HCT116 (cell line): ENCODE measurements around the gene WDR33. TPM values are rescaled to one million over a fixed set of nuclear protein-coding genes. Genes with fewer than 3 reads are reported as not detected.
A peak's percentile ranks its signal among the peaks of the same experiment; 100 is the strongest.

Source experiments
- CBX3 ChIP-seq: IDR thresholded peaks from 2 replicates; pipeline ENCODE4 v1.6.1; 2012; ENCODE audit warnings: low read depth
- CEBPB ChIP-seq: IDR thresholded peaks from 2 replicates; pipeline ENCODE4 v1.6.1; 2012; ENCODE audit warnings: low read depth
- EGR1 ChIP-seq: IDR thresholded peaks from 2 replicates; pipeline ENCODE4 v1.6.1; 2012; ENCODE audit warnings: low read depth
- EZH2 ChIP-seq: fragments of 200-600 bp; sonication (generic); IDR thresholded peaks from 2 replicates; pipeline ENCODE4 v1.6.1; 2017; ENCODE audit warnings: antibody characterized with exemption, mixed run types
- EZH2phosphoT487 ChIP-seq: fragments of 200-600 bp; IDR thresholded peaks from 2 replicates; pipeline ENCODE4 v1.6.1; 2018; ENCODE audit warnings: antibody characterized with exemption, borderline replicate concordance
- FOSL1 ChIP-seq: IDR thresholded peaks from 2 replicates; pipeline ENCODE4 v1.6.1; 2012; ENCODE audit warnings: low read depth
- JUND ChIP-seq: IDR thresholded peaks from 2 replicates; pipeline ENCODE4 v1.6.1; 2012
- MAX ChIP-seq: IDR thresholded peaks from 2 replicates; pipeline ENCODE4 v1.6.1; 2012
- POLR2A ChIP-seq: IDR thresholded peaks from 2 replicates; pipeline ENCODE4 v1.7.0; 2011; ENCODE audit warnings: borderline replicate concordance; ENCODE audit not compliant: insufficient read depth, insufficient read length; ENCODE audit errors: extremely low read depth
- RAD21 ChIP-seq: IDR thresholded peaks from 2 replicates; pipeline ENCODE4 v1.6.1; 2012; ENCODE audit warnings: low read depth, mild to moderate bottlenecking
- SIN3A ChIP-seq: IDR thresholded peaks from 2 replicates; pipeline ENCODE4 v1.6.1; 2012; ENCODE audit warnings: low read depth
- SP1 ChIP-seq: IDR thresholded peaks from 2 replicates; pipeline ENCODE4 v1.6.1; 2012; ENCODE audit warnings: low read depth
- SRF ChIP-seq: IDR thresholded peaks from 2 replicates; pipeline ENCODE4 v1.6.1; 2012; ENCODE audit warnings: low read depth
- TCF7L2 ChIP-seq: IDR thresholded peaks from 2 replicates; pipeline ENCODE4 v1.7.0; 2011; ENCODE audit warnings: borderline replicate concordance, inconsistent platforms; ENCODE audit not compliant: insufficient read depth, insufficient read length; ENCODE audit errors: extremely low read depth
- YY1 ChIP-seq: IDR thresholded peaks from 2 replicates; pipeline ENCODE4 v1.6.1; 2011; ENCODE audit warnings: low read length, low read depth, moderate library complexity, mild to moderate bottlenecking; ENCODE audit not compliant: insufficient replicate concordance; ENCODE audit errors: extremely low read depth
- ZFX ChIP-seq: fragments of 450-650 bp; IDR thresholded peaks from 2 replicates; pipeline ENCODE4 v1.6.1; 2017
- total RNA-seq: library from RNA; stranded (reverse); gene quantifications from one replicate; pipeline ENCODE4 v1.2.1, GENCODE V29; 2021; ENCODE audit not compliant: unreplicated experiment
- TF ChIP-seq, protein P1 (sequence below): IDR thresholded peaks from 2 replicates; pipeline ENCODE4 v1.6.1; 2012; ENCODE audit warnings: low read depth

Gene WDR33
- total RNA-seq, 1 experiment from 2014 or later = 52.5 TPM

- TF ChIP-seq, protein P1, sequence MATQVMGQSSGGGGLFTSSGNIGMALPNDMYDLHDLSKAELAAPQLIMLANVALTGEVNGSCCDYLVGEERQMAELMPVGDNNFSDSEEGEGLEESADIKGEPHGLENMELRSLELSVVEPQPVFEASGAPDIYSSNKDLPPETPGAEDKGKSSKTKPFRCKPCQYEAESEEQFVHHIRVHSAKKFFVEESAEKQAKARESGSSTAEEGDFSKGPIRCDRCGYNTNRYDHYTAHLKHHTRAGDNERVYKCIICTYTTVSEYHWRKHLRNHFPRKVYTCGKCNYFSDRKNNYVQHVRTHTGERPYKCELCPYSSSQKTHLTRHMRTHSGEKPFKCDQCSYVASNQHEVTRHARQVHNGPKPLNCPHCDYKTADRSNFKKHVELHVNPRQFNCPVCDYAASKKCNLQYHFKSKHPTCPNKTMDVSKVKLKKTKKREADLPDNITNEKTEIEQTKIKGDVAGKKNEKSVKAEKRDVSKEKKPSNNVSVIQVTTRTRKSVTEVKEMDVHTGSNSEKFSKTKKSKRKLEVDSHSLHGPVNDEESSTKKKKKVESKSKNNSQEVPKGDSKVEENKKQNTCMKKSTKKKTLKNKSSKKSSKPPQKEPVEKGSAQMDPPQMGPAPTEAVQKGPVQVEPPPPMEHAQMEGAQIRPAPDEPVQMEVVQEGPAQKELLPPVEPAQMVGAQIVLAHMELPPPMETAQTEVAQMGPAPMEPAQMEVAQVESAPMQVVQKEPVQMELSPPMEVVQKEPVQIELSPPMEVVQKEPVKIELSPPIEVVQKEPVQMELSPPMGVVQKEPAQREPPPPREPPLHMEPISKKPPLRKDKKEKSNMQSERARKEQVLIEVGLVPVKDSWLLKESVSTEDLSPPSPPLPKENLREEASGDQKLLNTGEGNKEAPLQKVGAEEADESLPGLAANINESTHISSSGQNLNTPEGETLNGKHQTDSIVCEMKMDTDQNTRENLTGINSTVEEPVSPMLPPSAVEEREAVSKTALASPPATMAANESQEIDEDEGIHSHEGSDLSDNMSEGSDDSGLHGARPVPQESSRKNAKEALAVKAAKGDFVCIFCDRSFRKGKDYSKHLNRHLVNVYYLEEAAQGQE = no peak
- TF ChIP-seq JUND (peak; percentile 44; the same call in 1 of the 2 replicates), EZH2phosphoT487 (no peak), MAX (peak; percentile 58; the same call in 1 of the 2 replicates), CBX3 (no peak), YY1 (no peak), RAD21 (peak; percentile 64), POLR2A (no peak), SRF (no peak), SP1 (no peak; the same call in 1 of the 2 replicates), EZH2 (no peak), FOSL1 (peak; percentile 74), ZFX (no peak), SIN3A (no peak), CEBPB (no peak), EGR1 (no peak), TCF7L2 (no peak)
Observed at GRCh38 chr2:127695491-127696472, 115.2 kb downstream of the WDR33 start (continued).
